Measurements from ENCODE around the gene PODXL2.

The PODXL2 gene, protein sequence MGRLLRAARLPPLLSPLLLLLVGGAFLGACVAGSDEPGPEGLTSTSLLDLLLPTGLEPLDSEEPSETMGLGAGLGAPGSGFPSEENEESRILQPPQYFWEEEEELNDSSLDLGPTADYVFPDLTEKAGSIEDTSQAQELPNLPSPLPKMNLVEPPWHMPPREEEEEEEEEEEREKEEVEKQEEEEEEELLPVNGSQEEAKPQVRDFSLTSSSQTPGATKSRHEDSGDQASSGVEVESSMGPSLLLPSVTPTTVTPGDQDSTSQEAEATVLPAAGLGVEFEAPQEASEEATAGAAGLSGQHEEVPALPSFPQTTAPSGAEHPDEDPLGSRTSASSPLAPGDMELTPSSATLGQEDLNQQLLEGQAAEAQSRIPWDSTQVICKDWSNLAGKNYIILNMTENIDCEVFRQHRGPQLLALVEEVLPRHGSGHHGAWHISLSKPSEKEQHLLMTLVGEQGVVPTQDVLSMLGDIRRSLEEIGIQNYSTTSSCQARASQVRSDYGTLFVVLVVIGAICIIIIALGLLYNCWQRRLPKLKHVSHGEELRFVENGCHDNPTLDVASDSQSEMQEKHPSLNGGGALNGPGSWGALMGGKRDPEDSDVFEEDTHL

DNA sequence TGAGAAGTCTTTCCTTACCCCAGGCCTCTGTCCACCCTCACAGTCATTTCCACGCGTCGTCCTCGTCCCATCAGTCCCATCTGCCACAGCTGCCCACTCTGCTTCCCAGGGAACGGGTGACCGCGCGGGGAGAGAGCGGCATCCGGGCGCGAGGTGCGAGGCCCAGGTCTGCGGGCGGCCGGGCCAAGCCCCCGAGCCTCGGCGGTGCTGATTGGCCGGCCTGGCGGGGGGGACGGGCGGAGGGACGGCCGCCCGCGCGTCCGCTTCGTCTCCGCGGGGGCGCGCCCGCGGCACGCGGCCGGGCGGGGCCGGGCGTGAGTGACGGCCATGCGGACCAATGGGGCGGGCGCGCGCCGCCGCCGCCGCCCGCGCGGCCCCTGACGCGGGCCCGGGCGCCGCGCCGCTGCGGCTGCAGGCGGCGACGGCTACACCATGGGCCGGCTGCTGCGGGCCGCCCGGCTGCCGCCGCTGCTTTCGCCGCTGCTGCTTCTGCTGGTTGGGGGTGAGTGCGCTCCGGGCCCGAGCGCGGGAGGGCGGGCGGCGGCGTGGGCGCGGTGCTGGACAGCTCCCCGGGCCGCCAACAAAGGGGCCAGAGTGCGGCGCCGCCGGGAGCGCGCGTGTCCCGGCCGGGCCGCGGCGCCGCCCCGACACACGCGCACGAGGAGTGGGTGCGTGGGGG lies at the start of gene PODXL2:
Gene PODXL2 (plus strand): TSS at position 398 of the 679 bp plus-strand sequence. CDS start 35 bp downstream, at position 433.
- no peak for DNase-seq

- DNase-seq: no peak
These were observed 48.5 kb upstream of the PODXL2 start for GRCh38 chr3:127580327-127581060.

GRCh38 chr3:127584734-127585133 lies 44.3 kb upstream of the PODXL2 start:
- no peak for DNase-seq

- no peak for DNase-seq
These were observed 43.7 kb upstream of the PODXL2 start for GRCh38 chr3:127585163-127585812.

- DNase-seq: no peak
These were observed 43.1 kb upstream of the PODXL2 start for GRCh38 chr3:127585813-127586413.

GRCh38 chr3:127587876-127588275 lies 41.1 kb upstream of the PODXL2 start:
- DNase-seq: no peak

DNA sequence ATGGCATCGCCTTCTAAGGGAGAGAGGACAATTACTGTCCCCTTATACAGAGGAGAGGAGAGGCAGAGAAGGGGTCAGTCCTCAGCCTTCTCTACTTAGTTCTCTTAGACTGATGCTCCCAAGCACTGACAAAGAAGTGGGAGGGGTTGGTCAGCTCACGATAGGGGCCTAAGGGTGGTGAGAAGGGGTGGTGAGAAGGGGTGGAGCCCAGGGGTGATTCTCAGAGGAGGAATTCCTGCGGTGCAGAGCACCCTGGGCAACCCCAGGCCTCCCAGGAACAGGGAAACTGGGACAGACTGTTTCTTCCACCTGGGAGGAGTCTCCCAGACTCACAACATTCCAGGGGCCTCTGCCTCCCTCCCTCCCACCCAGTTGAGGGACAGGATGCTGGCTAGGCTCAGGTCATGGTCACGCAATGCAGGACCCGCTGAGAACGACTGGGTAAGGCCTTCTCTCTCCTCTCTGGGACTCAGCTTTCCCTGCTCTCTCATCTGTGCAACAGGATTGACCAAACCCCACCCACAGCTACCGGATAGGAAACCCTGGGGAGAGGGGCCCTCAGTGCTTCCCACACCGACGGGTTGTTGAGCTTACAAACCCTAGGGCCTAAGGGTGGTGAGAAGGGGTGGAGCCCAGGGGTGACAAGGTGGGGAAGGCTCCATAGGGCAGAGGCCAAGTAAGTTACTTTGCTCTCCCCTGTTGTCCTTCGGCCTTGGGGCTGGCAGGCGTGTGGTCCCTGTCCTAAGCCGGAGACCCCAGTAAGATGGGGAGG lies 40.0 kb upstream of the PODXL2 start:
- no peak for DNase-seq

- DNase-seq: no peak
These were observed 39.2 kb upstream of the PODXL2 start for GRCh38 chr3:127589600-127590281.

DNA sequence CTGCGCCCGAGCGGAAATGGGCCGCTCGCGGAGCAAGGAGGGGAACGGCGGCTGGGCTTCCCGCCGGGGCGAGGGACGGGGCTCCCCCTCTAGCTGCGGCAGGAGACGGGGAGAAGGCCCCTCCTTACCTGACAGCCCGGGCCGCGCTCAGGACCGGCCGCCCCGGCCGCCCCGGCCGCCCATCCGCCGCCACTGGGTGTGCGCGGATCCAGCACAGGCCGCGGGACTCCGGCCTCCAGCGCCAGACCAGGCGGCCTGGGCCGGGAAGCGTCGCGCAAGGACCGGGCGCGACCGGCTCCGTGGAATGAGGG lies 38.7 kb upstream of the PODXL2 start:
- DNase-seq: peak; percentile 58

DNA sequence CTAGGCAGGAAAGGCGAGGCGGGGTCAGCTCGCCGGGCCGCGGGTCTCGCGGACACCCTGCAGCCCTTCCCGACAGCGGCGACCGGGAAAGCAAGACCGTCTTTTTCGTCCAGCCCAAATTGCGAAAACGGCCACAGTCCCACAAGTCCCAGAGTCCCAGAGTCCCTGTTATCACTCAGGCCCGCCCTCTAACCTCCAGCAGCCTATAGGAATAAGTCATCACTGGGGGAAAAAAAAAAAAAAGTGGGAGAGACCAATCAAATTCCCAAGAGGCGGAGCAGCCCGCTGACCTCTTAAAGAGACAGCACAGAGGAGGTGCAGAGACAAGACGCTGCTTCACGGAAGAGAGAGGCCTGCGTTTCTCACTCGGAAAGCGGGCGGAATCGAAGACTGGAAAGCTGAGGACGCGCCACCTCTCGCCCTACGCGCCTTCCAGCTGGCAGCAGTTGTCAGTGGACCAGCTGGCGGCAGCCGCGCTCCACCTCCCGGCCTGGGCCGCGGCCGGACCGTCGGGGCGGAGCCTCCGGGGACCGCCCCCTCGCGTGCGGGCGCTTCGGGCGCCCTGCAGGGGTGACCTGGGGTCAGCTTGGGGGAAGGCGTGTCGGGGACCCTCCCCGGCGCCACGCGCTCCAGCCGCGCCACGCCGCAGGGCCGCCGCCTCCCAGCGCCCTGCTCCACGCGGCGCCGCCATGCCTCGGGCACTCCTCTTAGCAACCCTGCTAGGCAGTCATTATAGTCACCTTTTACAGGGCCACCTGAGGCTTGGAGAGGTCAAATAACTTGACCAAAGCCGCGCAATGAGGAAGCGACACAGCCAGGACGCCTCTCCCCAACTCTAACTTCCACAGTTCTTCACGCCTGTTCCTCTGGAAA lies 38.2 kb upstream of the PODXL2 start, which contains the start of gene TPRA1:
Gene TPRA1 (minus strand): TSS at position 141 of the 873 bp plus-strand sequence. CDS start 10,587 bp downstream, outside the sequence.
- peak; percentile 83 for DNase-seq

DNA sequence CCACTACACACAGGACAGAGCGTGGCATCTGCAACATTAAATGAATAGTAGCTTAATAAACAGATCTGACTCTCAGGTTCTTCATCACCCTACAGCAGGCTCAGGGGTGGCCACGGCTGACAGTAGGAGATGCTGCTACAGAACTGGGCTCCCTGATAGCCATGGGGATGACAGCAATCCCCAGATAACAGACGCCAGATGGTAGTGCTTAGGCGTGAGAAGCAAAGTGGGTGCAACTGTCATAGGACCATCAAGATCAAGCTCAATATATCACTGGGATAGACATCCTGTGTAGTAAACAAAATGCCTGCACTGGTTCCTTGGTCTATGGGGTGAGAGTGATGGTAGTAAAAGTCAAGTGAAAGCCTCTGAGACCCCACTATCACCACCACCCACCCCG lies 35.8 kb upstream of the PODXL2 start:
- DNase-seq: no peak

DNA sequence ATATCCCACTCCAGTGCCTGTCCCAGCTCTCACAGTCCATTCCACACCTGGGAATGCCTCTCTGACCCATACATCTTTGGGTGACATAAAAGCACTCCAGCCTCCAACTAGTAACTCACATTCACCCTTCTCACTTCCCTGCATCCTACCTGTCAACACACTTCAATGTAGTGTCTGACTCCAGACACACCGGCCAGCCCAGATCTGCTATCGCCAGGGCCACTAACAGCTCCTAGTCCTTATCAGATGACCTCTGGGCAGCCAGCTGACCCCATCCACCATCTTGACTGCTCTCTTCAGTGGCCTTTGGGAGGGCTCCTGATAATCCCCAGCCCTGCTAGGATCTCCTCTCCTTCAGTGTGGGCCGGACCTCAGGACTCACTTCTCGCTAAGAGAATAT lies 33.7 kb upstream of the PODXL2 start:
- DNase-seq: no peak

- peak; percentile 31 for DNase-seq
These were observed 31.8 kb upstream of the PODXL2 start for GRCh38 chr3:127597020-127597771.

GRCh38 chr3:127598841-127599570 lies 30.0 kb upstream of the PODXL2 start:
- no peak for DNase-seq

DNA sequence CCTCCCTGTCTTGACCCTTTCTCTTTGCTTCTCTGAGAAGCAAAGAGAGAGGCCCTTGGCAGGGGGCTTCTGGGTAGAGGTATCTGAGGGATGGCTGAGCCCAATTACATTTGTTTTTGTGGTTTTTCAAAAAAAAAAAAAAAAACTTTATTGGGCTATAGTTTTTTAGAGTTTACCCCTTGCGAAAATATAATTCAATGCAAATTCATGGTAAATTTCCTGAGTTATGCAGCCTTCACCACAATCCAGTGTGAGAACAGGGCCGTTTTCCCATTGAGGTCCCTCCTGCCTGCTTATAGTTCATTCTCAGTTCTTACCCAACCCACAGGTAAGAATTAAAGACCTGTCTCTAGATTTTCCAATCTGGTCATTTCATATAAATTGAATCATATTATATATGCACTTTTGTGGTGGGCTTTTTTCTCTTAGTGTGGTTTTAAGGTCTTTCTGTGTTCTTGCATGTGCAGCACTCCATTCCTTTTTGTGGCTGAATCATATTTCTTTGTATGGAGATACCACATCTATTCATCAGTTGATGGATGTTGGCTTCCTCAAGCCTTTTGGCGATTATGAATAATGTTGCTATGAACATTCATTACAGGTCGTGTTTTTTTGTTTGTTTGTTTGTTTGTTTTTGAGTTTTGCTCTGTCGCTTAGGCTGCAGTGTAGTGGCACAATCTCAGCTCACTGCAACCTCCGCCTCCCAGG lies 28.1 kb upstream of the PODXL2 start:
- DNase-seq: no peak

DNA sequence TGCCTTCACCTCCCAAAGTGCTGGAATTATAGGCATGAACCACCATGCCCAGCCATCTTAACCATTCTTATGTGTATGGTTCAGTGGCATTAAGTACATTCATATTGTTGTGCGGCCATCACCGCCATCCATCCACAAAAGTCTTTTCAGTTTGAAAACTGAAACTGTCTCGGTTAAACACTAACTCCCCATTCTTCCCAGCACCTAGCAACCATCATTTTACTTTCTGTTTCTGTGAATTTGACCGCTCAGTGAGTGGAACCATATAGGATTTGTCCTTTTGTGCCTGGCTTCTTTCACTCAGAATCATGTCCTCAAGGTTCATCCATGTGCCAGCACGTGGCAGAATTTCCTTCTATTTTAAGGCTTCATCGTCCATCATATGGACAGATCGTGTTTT lies 24.9 kb upstream of the PODXL2 start:
- no peak for DNase-seq

GRCh38 chr3:127604546-127605165 lies 24.3 kb upstream of the PODXL2 start:
- DNase-seq: no peak

All from NK-92 treated with Interleukin-12 subunit alpha and Interleukin-12 subunit beta, amount 100 ng/mL, for 24 hours (cell line).